GM15510 (cell line): ENCODE data around the gene COL6A3.

ENCODE experiments used
- POLR2A ChIP-seq: IDR thresholded peaks from 3 replicates; pipeline ENCODE4 v1.6.1; 2011; ENCODE audit warnings: borderline replicate concordance; ENCODE audit not compliant: insufficient read length; ENCODE audit errors: extremely low read depth

The COL6A3 gene

GRCh38 chr2:237407700-237408099, 6.3 kb downstream of the COL6A3 start:
- no peak for TF ChIP-seq POLR2A

DNA sequence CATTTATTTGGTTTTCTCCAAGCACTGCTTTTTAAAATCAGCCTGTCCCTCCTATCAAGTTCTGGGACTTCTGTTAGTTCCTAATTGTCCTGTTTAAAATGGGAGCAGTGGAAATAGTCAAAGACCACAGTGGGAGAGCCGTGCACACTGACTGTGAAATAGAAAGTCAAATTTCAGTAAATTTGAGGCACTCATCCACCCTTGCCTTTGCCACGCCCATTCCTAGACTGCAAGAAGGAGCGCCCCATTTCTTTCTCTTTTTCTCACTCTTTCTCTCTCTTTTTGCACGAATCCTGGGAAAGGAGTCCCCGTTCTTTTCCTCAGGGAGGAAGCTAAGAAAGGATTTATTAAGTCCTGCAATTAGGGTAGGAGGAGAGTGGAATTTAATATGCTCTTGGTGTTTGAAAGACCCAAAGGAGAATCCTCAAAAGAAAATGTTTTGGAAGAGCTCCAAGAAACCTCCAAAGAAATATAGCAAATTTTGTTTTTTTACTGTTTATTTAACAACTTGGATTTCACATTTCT, 7.5 kb downstream of the COL6A3 start:
- TF ChIP-seq POLR2A = no peak

DNA sequence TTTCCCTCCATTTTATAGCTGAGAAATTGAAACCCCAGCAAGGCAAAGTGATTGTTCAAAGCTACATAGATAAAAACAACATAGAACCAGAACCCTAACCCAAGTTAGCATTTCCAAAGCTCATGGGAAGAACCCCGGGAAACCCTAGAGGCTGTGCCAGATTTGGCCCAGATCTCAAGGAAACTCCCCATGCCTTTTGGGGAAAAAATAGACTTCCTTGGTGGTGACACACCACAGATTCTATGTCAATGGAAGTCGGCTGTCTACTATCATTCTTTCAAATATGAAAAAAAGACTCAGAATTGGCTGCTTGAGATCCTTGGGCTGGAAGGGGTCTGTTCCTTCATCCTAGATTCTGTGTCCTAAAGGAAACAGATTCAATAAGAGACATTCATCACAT, 8.4 kb downstream of the COL6A3 start:
- TF ChIP-seq POLR2A = no peak

DNA sequence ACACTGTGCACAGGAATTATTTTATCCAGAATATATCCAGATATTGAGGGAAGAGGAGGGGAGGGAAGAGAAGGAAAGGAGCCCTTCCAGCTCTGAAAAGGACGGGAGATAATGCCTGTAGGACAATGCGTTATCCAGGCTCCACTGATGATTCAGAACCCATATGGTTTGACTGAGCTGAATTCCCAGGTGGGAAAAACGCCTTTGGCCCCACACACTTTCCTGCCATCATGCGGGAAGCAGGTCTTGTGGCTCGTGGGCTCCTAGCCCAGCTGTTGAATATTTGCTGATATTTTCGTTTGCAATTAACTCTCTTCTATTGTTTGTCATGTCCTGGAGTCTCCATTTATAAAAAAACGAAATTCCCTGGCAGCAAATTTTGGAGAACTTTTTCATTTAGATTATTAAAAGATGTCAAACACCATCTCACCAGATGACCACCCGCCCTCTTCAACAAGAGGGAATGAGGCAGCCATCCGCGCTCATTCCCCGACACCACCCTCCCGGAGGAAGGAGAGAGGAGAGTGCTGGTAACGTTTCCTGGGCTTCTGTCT, 8.9 kb downstream of the COL6A3 start:
- no peak for TF ChIP-seq POLR2A

DNA sequence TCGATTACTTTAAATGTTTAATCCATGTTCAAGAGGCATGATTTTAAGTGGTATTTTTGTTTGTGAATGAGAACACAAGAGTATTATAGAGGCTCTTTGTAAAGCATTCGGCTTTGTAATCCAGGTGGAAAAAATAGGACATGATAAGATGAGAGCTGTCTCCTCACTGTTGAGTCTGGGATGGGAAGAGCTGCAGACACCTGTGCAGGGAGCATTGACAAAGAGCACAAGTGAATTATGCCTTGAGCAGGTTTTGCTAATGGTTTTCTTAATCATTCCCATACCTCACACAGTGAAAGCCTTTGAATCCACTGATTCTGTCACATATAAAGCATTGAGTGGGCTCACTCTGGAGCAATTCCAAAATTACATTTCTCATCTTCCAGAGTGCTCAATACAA, 9.6 kb downstream of the COL6A3 start:
- no peak for TF ChIP-seq POLR2A

DNA sequence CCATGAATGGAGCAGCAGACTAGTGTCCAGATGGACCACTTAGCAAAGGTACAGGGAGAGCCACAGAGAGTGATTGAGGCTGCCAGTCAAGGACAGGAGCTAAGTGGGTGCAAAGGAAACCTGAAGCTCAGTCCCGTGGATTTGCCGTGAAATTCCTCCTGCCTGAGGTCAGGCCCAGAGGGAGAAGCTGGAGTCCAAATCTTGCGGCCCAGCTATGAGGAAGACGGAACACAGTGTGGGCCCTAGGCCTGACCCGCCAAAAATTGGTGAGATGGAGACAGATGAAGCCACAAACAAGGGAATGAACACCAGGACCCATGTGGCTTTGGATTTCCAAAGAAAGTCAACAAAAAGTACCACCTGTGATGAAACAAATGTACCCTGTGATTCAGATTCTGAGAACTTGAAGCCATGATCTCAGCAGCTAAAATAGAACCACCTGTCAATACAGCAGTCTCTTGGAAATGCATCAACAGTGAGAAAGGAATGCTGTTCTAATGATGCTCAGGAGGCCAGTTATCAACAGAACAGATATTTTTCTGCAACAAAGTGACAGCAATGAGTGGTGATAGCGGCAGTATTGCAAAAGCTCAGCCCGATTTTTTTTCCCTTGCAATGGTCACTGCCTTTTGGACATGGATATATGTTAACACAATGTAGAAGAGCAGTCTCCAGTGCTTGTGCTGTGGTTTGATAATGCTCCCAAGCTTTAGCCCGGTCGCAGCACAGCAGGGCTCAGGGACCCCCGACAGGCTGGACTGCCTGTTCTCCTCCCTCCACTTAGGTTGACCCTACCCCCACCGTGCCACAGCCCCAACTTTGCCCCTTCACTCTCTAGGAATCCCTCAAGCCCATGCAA, 10.7 kb downstream of the COL6A3 start:
- no peak for TF ChIP-seq POLR2A

DNA sequence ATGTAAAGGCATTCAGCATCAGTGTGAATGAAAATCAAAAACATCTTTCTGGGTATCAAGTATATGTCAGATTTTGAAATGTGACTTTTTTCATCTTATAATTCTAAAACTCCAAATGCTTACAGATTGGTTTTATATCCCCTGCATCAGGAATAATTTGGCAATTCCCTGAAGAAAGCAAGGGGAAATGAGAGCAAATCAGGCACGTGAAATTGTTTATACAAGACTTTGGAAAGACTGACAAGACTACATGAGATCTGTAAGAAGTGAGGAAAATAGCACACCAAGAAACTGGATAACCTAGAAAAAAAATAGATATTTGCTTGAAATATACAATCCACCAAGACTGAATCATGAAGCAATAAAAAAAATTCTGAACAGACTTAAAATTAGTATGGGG, 13.8 kb downstream of the COL6A3 start:
- TF ChIP-seq POLR2A = no peak

GRCh38 chr2:237397072-237397471, 16.9 kb downstream of the COL6A3 start:
- TF ChIP-seq POLR2A = no peak

DNA sequence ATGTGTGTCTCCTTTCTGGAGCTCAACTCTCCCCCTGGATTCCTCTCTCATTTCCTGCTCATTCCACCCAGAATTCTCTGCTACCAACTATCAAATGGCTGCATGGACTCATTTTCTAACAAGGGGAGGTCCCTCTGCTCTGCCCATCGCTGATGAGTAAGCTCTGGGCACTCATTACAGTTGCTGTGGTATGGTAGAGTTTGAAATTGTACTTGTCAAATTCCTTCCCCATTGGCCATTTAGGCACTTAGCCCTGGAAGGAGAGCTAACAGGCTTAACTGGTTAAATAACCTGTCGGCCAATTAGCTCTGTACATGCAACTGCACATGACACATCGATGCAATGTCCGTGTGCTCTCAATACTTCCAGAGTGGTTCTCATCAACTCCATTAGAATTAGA, 20.4 kb downstream of the COL6A3 start:
- TF ChIP-seq POLR2A = no peak

- no peak for TF ChIP-seq POLR2A
Observed at GRCh38 chr2:237392186-237392585, 21.8 kb downstream of the COL6A3 start.

DNA sequence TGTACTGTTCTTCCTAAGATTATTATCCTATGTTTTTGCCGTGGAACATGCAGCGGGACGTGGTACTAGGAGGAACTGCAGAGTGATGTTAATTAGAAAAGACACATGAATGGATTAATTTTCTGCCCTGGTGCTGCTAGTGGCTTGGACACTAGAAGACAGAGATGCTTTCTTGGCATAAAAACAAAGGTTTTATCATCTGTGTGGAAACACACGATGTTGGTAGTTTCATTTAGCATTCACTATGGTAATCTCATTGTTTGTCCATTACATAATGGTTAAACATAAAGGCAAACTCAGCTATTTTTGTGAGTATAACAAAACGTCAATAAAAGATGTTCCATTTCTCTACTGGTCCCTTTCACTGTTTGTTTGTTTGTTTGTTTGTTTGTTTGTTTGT, 22.8 kb downstream of the COL6A3 start:
- TF ChIP-seq POLR2A = no peak

GRCh38 chr2:237390235-237390634, 23.7 kb downstream of the COL6A3 start:
- no peak for TF ChIP-seq POLR2A

GRCh38 chr2:237389831-237390230, 24.1 kb downstream of the COL6A3 start:
- no peak for TF ChIP-seq POLR2A

DNA sequence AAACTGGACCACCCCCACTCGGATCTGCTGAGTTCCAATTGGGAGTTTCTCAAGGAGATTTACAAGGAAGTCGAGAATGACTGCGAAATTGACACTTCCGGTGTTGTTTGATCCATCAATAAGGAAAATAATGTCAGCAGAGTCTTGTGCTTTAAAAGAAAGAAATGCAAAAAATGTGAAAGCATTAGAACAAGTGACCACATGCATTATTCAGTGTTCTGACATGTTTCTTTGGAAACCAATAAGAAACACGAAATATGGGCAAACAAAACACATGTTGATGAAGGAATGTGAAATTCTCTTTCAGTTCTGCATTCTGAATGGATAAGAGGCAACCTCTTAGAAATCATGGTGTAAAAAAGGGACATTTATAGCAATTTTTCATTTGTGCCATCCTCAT, 25.9 kb downstream of the COL6A3 start:
- TF ChIP-seq POLR2A = no peak

DNA sequence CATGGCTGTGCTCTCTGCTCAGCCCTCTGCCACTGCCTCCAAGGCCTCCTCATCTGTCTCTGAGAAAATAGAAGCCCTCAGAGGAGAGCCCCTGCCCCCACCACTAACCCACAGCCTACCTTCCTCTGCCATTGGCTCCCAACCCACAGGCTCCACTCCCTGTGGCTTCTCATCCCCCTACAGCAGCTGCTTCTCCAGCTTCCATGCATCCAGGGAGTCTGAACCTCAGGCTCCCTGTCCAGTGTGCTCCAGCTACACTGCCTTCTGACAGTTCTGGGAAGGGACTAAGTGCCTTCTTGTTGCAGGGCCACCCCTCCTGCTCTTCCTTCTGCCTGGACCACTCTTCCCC, 29.3 kb downstream of the COL6A3 start:
- no peak for TF ChIP-seq POLR2A
